GM10248 (cell line): ENCODE data around the gene AP4S1.

Source experiments
- CTCF ChIA-PET: fragments of 300-600 bp; sonication (Branson Sonifier 250); formaldehyde crosslinking; extraction: SDS; loops from one replicate; lab custom pipeline; 2021; ENCODE audit warnings: antibody characterized with exemption; lab: Yijun Ruan, JAX
- POLR2A ChIA-PET: fragments of 350-650 bp; sonication (Branson Sonifier 250); formaldehyde crosslinking; extraction: SDS; loops from one replicate; lab custom pipeline; 2020; ENCODE audit warnings: antibody characterized with exemption; lab: Yijun Ruan, JAX
- DNase-seq: peaks from one replicate; pipeline ENCODE4 v3.0.0; 2012; ENCODE audit errors: extremely low spot score
- TF ChIP-seq, protein P1 (sequence below): IDR thresholded peaks from 2 replicates; pipeline ENCODE4 v1.5.1; 2012; ENCODE audit warnings: mild to moderate bottlenecking, low read depth; ENCODE audit errors: extremely low read depth, missing control alignments, control extremely low read depth

The AP4S1 gene

DNA sequence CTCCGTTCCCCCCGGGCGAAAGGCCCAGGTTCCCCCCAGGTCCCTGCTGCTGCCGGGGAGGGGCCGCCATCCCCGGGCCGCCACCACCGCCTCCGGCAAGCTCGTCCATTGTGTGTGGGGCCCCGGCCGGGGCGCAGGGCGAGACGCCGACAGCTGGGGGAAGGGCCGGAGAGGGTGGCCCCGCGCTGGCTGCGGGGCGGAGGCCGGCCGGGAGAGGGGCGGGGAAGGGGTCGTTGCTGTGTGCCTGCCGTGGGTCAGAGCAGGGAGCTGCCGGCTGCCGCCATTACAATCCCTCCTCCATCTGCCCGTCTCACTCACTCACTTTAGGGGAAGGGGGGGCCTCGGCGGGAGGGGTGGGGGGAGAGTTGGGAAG lies 614 bp downstream of the AP4S1 start, which contains the start of gene STRN3:
TSS of gene STRN3 (minus strand) at position 303 of the 373 bp plus-strand sequence. CDS start at position 109, 194 bp downstream.
- ChIA-PET CTCF (interaction anchor here (0.7 to 1.4 kb wide), 7 partner anchors 10 to 404 kb away, joined by 3 to 5 read pairs (median 4); partner anchors contain the start of gene SCFD1), POLR2A (interaction anchor here (0.9 to 1.5 kb wide), 5 partner anchors 8 to 177 kb away, joined by 3 to 4 read pairs (median 3); no protein-coding TSS in a partner anchor)
- DNase-seq: no peak
- TF ChIP-seq, protein P1, sequence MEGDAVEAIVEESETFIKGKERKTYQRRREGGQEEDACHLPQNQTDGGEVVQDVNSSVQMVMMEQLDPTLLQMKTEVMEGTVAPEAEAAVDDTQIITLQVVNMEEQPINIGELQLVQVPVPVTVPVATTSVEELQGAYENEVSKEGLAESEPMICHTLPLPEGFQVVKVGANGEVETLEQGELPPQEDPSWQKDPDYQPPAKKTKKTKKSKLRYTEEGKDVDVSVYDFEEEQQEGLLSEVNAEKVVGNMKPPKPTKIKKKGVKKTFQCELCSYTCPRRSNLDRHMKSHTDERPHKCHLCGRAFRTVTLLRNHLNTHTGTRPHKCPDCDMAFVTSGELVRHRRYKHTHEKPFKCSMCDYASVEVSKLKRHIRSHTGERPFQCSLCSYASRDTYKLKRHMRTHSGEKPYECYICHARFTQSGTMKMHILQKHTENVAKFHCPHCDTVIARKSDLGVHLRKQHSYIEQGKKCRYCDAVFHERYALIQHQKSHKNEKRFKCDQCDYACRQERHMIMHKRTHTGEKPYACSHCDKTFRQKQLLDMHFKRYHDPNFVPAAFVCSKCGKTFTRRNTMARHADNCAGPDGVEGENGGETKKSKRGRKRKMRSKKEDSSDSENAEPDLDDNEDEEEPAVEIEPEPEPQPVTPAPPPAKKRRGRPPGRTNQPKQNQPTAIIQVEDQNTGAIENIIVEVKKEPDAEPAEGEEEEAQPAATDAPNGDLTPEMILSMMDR: no peak

DNA sequence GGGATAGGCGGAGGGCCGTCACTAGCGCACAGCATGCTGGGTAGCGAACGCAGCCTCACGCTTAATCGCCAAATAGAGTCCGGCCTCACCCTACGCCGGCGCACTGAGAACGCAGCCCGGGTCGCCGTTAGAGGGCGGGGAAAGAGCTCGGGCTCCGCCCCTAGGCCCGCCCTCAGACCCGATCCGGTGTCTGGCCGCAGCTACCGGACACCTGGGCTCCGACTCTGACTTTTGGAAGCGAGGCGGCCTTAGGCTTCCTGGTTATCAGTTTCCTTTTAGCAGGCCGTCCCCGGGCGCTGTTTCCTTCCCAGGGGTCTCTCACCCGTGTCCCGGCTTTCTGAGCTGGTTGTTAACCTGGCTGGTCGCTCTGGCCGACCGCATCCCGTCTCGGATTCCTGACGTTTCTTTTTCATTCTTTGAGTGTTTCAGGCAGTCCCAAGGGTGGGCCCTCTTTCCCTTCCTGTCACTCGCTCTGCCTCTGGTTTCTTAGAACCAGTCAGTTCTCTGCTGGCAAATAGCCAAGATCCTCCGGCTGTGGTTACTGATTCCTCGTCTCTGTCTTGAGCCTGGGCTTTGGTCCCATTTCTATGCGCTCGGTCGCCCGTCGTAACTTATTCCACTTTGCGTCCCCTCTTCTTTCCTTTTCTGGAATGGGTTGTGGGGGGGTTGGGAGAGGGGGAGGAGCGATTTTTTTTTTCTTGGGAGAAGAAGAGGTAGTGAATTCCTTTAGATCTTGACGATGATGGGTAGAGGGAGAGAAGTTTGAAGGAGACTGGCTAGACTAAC lies 1.2 kb downstream of the AP4S1 start:
- peak; percentile 95 for DNase-seq
- POLR2A ChIA-PET: interaction anchor here (0.9 to 1.5 kb wide), 5 partner anchors 9 to 177 kb away, joined by 3 to 4 read pairs (median 3); no protein-coding TSS in a partner anchor
- CTCF ChIA-PET: interaction anchor here (0.7 to 1.3 kb wide), 6 partner anchors 11 to 404 kb away, joined by 3 to 5 read pairs (median 4); partner anchors contain the start of gene SCFD1
- TF ChIP-seq, protein P1: no peak

DNA sequence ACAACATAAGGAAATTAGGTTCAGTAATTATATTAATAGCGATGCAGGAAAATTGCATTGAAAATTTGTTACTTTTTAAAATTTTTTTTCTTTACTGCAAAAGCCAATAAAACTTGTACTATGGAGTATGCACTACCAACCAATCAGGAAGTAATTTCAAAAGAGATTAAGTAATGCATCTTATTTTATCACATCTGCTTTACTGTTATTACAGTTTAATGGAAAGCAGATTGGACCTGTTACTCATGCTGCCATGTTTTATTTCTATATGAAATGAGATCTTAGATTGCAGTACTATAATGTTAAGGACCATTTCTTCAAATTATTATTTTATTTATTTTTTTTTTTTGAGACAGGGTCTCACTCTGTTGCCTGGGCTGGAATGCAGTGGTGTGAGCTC lies 2.4 kb downstream of the AP4S1 start:
- TF ChIP-seq, protein P1: no peak
- DNase-seq: no peak
- POLR2A ChIA-PET: no interaction called here
- CTCF ChIA-PET: interaction anchor here (1.1 kb wide), 2 partner anchors 8 to 11 kb away, joined by 3 to 5 read pairs; no protein-coding TSS in a partner anchor

DNA sequence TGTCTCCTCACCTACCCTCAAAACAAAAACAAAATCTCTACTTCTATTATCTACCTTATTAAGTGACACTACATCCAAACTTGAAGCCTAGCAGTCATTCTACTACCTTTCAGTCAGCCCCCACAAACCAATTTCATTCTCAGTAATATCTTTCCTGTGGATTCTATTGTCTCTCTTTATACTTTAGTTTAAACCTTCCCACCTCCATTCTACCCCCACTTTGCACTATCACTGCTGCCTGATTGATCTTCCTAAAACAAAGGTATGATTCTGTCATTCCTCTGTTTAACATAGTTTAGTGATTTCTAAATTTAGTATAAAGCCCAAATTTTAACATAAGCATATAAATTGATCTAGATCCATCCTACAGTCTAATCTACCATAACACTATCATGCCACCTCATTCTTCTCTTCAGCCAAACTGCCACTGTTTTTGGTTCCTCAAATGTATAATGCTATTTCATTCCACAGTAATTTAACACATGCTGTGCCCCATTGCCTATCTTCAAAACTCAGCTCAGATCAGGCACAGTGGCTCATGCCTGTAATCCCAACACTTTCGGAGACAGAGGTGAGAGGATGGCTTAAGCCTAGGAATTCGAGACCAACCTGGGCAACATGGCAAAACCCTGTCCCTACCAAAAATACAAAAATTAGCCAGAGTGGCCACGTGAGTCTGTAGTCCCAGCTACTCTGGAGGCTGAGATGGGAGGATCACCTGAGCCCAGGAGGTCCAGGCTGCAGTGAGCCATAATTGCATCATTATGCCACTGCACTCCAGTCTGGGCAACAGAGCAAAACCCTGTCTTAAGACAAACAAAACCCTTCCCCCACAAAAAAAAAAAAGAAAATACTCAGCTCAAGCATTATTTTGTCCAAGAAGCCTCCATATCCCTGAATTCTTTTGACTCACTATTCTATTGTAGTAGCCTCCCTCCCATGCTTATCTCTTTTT lies 3.8 kb downstream of the AP4S1 start:
- ChIA-PET POLR2A (no interaction called here), CTCF (interaction anchor here (1.1 to 1.6 kb wide), 3 partner anchors 9 to 53 kb away, joined by 4 to 5 read pairs (median 4); no protein-coding TSS in a partner anchor)
- TF ChIP-seq, protein P1: no peak
- no peak for DNase-seq

DNA sequence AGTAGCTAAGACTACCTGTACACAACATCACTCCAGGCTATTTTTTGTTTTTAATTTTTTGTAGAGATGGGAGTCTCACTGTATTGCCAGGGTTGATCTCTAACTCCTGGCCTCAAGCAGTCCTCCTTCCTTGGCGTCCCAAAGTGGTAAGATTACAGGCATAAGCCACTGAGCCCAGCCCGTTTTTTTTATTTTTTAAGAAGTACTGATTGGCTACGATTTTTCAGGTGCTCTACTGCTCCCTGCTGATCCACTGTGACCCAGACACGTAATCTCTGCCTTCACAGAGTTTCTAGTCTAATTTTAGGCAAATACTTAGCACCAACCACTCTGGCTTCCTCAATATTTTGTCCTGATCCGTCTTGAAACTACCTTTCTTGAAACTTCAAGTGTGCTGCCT lies 5.0 kb downstream of the AP4S1 start:
- POLR2A ChIA-PET: no interaction called here

More for the DNA sequence above, 5.0 kb downstream of the AP4S1 start:
- DNase-seq: no peak
- CTCF ChIA-PET: interaction anchor here (1.2 to 1.6 kb wide), 2 partner anchors 51 to 52 kb away, joined by 4 read pairs; no protein-coding TSS in a partner anchor
- TF ChIP-seq, protein P1: no peak
